Liver (tissue), 9 donors: ENCODE data around the gene HIVEP3. TPM values are rescaled to one million over a fixed set of nuclear protein-coding genes. Genes with fewer than 3 reads are reported as not detected.

Experiments
- DNase-seq: peaks from one replicate; pipeline ENCODE4 v3.0.0-alpha.2; 2017; ENCODE audit warnings: low spot score
- H3K27ac ChIP-seq, 2 donors: one replicate each; pipeline ENCODE4 v1.7.0; 2013; ENCODE audit warnings: inconsistent platforms in 2 of 2, low read length in 2 of 2, control low read depth in 1 of 2, low read depth in 1 of 2, mild to moderate bottlenecking in 1 of 2
- H3K27me3 ChIP-seq, 4 donors: one replicate each; pipeline versions ENCODE4 v1.6.1 to v1.7.0; 2013; ENCODE audit warnings: low read length in 3 of 4, inconsistent platforms in 1 of 4, mild to moderate bottlenecking in 1 of 4, moderate library complexity in 1 of 4; ENCODE audit not compliant: control insufficient read depth in 4 of 4, insufficient read depth in 4 of 4
- H3K36me3 ChIP-seq, 4 donors: one replicate each; pipeline versions ENCODE4 v1.6.1 to v1.7.0; 2013; ENCODE audit warnings: low read length in 3 of 4, mild to moderate bottlenecking in 3 of 4, low read depth in 1 of 4, moderate library complexity in 1 of 4; ENCODE audit not compliant: control insufficient read depth in 4 of 4, insufficient read depth in 3 of 4
- H3K4me1 ChIP-seq, 4 donors: one replicate each; pipeline versions ENCODE4 v1.6.1 to v1.7.0; 2013; ENCODE audit warnings: low read length in 3 of 4, mild to moderate bottlenecking in 3 of 4, moderate library complexity in 1 of 4; ENCODE audit not compliant: control insufficient read depth in 4 of 4, insufficient read depth in 4 of 4
- H3K4me3 ChIP-seq, 3 donors: one replicate each; pipeline versions ENCODE4 v1.6.1 to v1.7.0; 2013; ENCODE audit warnings: low read length in 3 of 3, control low read depth in 1 of 3, low read depth in 1 of 3, mild to moderate bottlenecking in 1 of 3
- H3K9ac ChIP-seq, 2 donors: one replicate each; pipeline ENCODE4 v1.7.0; 2013; ENCODE audit warnings: low read length in 2 of 2, mild to moderate bottlenecking in 2 of 2, moderate library complexity in 2 of 2, control low read depth in 1 of 2, low read depth in 1 of 2
- H3K9me3 ChIP-seq, 4 donors: one replicate each; pipeline versions ENCODE4 v1.6.1 to v1.7.0; 2013; ENCODE audit warnings: low read length in 3 of 4; ENCODE audit not compliant: control insufficient read depth in 4 of 4
- ATF3 ChIP-seq: IDR thresholded peaks from 2 replicates; pipeline ENCODE4 v1.6.1; 2016; ENCODE audit warnings: antibody characterized with exemption
- CTCF ChIP-seq: fragments of 150-350 bp; IDR thresholded peaks from 2 replicates; pipeline ENCODE4 v1.5.1; 2017; ENCODE audit warnings: improper control_type of control experiment, low read depth, low read length; ENCODE audit not compliant: missing input control
- EGR1 ChIP-seq, 2 donors: IDR thresholded peaks; 2 replicates each; pipeline ENCODE4 v1.6.1; 2016 to 2018; ENCODE audit warnings: antibody characterized with exemption in 2 of 2, low read depth in 2 of 2
- FOXA1 ChIP-seq: IDR thresholded peaks from 2 replicates; pipeline ENCODE4 v1.6.1; 2016; ENCODE audit warnings: antibody characterized with exemption
- FOXA2 ChIP-seq: IDR thresholded peaks from 2 replicates; pipeline ENCODE4 v1.6.1; 2016; ENCODE audit warnings: antibody characterized with exemption
- GABPA ChIP-seq, 2 donors: IDR thresholded peaks in 1 of 2; conservative IDR thresholded peaks in 1 of 2; 2 replicates each; pipeline ENCODE4 v1.6.1; 2016; ENCODE audit warnings: antibody characterized with exemption in 2 of 2, mild to moderate bottlenecking in 1 of 2, moderate library complexity in 1 of 2
- HNF4A ChIP-seq, 2 donors: conservative IDR thresholded peaks; 2 replicates each; pipeline ENCODE4 v1.6.1; 2016; ENCODE audit warnings: antibody characterized with exemption in 2 of 2, mild to moderate bottlenecking in 2 of 2
- HNF4G ChIP-seq: IDR thresholded peaks from 2 replicates; pipeline ENCODE4 v1.6.1; 2016; ENCODE audit warnings: antibody characterized with exemption
- JUND ChIP-seq, 2 donors: IDR thresholded peaks; 2 replicates each; pipeline ENCODE4 v1.6.1; 2016; ENCODE audit warnings: antibody characterized with exemption in 2 of 2
- MAX ChIP-seq: IDR thresholded peaks from 2 replicates; pipeline ENCODE4 v1.6.1; 2016; ENCODE audit warnings: antibody characterized with exemption
- NR2F2 ChIP-seq: IDR thresholded peaks from 2 replicates; pipeline ENCODE4 v1.6.1; 2016; ENCODE audit warnings: antibody characterized with exemption
- RAD21 ChIP-seq, 2 donors: IDR thresholded peaks; 2 replicates each; pipeline ENCODE4 v1.6.1; 2016; ENCODE audit warnings: antibody characterized with exemption in 2 of 2, mild to moderate bottlenecking in 2 of 2
- REST ChIP-seq: IDR thresholded peaks from 2 replicates; pipeline ENCODE4 v1.6.1; 2016; ENCODE audit warnings: antibody characterized with exemption, mild to moderate bottlenecking
- RXRA ChIP-seq, 2 donors: IDR thresholded peaks; 2 replicates each; pipeline ENCODE4 v1.6.1; 2017 to 2018; ENCODE audit warnings: antibody characterized with exemption in 2 of 2, mild to moderate bottlenecking in 1 of 2
- SP1 ChIP-seq: IDR thresholded peaks from 2 replicates; pipeline ENCODE4 v1.6.1; 2018; ENCODE audit warnings: antibody characterized with exemption, mild to moderate bottlenecking
- TAF1 ChIP-seq: conservative IDR thresholded peaks from 2 replicates; pipeline ENCODE4 v1.6.1; 2016; ENCODE audit warnings: antibody characterized with exemption, mild to moderate bottlenecking
- YY1 ChIP-seq: IDR thresholded peaks from 2 replicates; pipeline ENCODE4 v1.6.1; 2016; ENCODE audit warnings: antibody characterized with exemption, mild to moderate bottlenecking
- ZBTB33 ChIP-seq: IDR thresholded peaks from 2 replicates; pipeline ENCODE4 v1.6.1; 2016; ENCODE audit warnings: antibody characterized with exemption
- WGBS: extraction: QIAGEN DNeasy Blood & Tissue Kit; methylation state at CpG from one replicate; pipeline ENCODE4 v1.1.7; 2013; 5-methylcytosine and 5-hydroxymethylcytosine counted together
- polyA plus RNA-seq, 2 donors: library from polyadenylated mRNA; stranded (reverse) in 1 of 2; unstranded in 1 of 2; fragments of 200-250 nt in 1 of 2; fragments of >200 nt in 1 of 2; fragmentation: Nextera tagmentation in 1 of 2; extraction: Ambion mirVana in 1 of 2; gene quantifications; one replicate each; pipeline versions ENCODE4 v1.2.1 to v1.2.3, GENCODE V29; 2013 to 2015
- total RNA-seq, 2 donors: library from RNA; depleted of rRNA; stranded (reverse); fragments of >200 nt; gene quantifications; one replicate each; pipeline ENCODE4 v1.2.3, GENCODE V29; 2014
- donor health status: healthy.
- donor health status: healthy.
- donor health status: healthy.
- donor health status: healthy.
- donor health status: healthy.

Gene HIVEP3
- total and polyA plus RNA-seq, 4 donors, result 0.93 to 1.6 (median 1.4) TPM

GRCh38 chr1:41868241-41868998 is 50.3 kb downstream of the HIVEP3 start:
- DNase-seq, result no peak
- H3K4me1 ChIP-seq, result peaks cover 0 to 11% (median 4%) of the 10 kb centered on the region in 4 donors
- H3K9me3 ChIP-seq, result no peaks in the 10 kb centered on the region
- no peaks in the 10 kb centered on the region for H3K36me3 ChIP-seq
- TF ChIP-seq SP1 (no peak), RAD21 (IDR thresholded peaks at IDR 0.05) (peak in 1 of 2 donors; percentile 32)
- H3K27me3 ChIP-seq, result no peaks in the 10 kb centered on the region
- 92% methylated on average over 6 of the region's 6 CpGs for WGBS
- no peak overlapping the region for H3K9ac ChIP-seq
- no peak overlapping the region for H3K27ac ChIP-seq
- no peak overlapping the region for H3K4me3 ChIP-seq

- Histone ChIP-seq H3K27ac (no peak overlapping the region), H3K4me1 (peaks cover 0 to 11% (median 4%) of the 10 kb centered on the region in 4 donors), H3K27me3 (no peaks in the 10 kb centered on the region), H3K9ac (no peak overlapping the region), H3K36me3 (no peaks in the 10 kb centered on the region), H3K9me3 (no peaks in the 10 kb centered on the region), H3K4me3 (no peak overlapping the region)
- no peak for TF ChIP-seq FOXA2
- TF ChIP-seq ZBTB33, result no peak
- no peak for TF ChIP-seq REST
- TF ChIP-seq TAF1, result no peak
- TF ChIP-seq HNF4G, result peak; percentile 9
- TF ChIP-seq HNF4A (conservative IDR thresholded peaks at IDR 0.05), result peak; percentile 68 to 84
- TF ChIP-seq NR2F2, result no peak
- TF ChIP-seq EGR1 (IDR thresholded peaks at IDR 0.05; ENCODE audit: low read depth in 2 of 2), result no peak
- TF ChIP-seq FOXA1, result no peak
- no peak for TF ChIP-seq MAX
- no peak for TF ChIP-seq GABPA (IDR thresholded peaks at IDR 0.05 in 1 of 2, conservative IDR thresholded peaks at IDR 0.05 in 1 of 2)
- TF ChIP-seq RAD21 (IDR thresholded peaks at IDR 0.05), result no peak
- no peak for TF ChIP-seq ATF3
- TF ChIP-seq SP1, result peak; percentile 15
- no peak for TF ChIP-seq YY1
- peak; percentile 75 to 84 for TF ChIP-seq RXRA (IDR thresholded peaks at IDR 0.05)
- no peak for TF ChIP-seq CTCF
- TF ChIP-seq JUND (IDR thresholded peaks at IDR 0.05), result no peak
- DNase-seq, result no peak
- 35% methylated on average over 2 of the region's 2 CpGs for WGBS
Observed at GRCh38 chr1:41866285-41866684, 52.4 kb downstream of the HIVEP3 start.
